DOHH2 (cell line): ENCODE measurements around the gene DSP.

Source experiments
- H3F3A ChIP-seq: fragments of 200-600 bp; sonication (generic), shearing (Covaris generic); 2 replicates; pipeline ENCODE4 v1.6.0; 2016; ENCODE audit warnings: antibody characterized with exemption, mild to moderate bottlenecking; ENCODE audit not compliant: control insufficient read depth, insufficient read depth
- H3K27ac ChIP-seq: fragments of 200-600 bp; sonication (generic); 2 replicates; pipeline ENCODE4 v1.5.1; 2014; ENCODE audit warnings: low read depth, mild to moderate bottlenecking, low read length, moderate library complexity
- H3K27me3 ChIP-seq: fragments of 200-600 bp; sonication (generic); 2 replicates; pipeline ENCODE4 v1.6.1; 2014; ENCODE audit warnings: mild to moderate bottlenecking, low read length, mixed read lengths; ENCODE audit not compliant: control insufficient read depth
- H3K36me3 ChIP-seq: fragments of 200-600 bp; sonication (generic); 2 replicates; pipeline ENCODE4 v1.6.1; 2014; ENCODE audit warnings: mild to moderate bottlenecking, low read length, moderate library complexity, mixed read lengths; ENCODE audit not compliant: control insufficient read depth
- H3K4me1 ChIP-seq: fragments of 200-600 bp; sonication (generic); 2 replicates; pipeline ENCODE4 v1.6.1; 2014; ENCODE audit warnings: mild to moderate bottlenecking, low read length, mixed read lengths; ENCODE audit not compliant: control insufficient read depth
- H3K4me2 ChIP-seq: fragments of 200-600 bp; sonication (generic); 2 replicates; pipeline ENCODE4 v1.6.0; 2014; ENCODE audit warnings: mild to moderate bottlenecking, low read length, moderate library complexity
- H3K4me3 ChIP-seq: fragments of 200-600 bp; sonication (generic); 2 replicates; pipeline ENCODE4 v1.5.1; 2014; ENCODE audit warnings: mild to moderate bottlenecking, low read length, mixed read lengths
- H3K79me2 ChIP-seq: fragments of 200-600 bp; sonication (generic); 2 replicates; pipeline ENCODE4 v1.6.1; 2014; ENCODE audit warnings: mild to moderate bottlenecking, low read length, mixed read lengths; ENCODE audit not compliant: control insufficient read depth
- H3K9me2 ChIP-seq: fragments of 200-600 bp; sonication (generic); replicated peaks from 2 replicates; pipeline ENCODE4 v1.6.1; 2014; ENCODE audit warnings: mild to moderate bottlenecking, low read length, mixed read lengths; ENCODE audit not compliant: control insufficient read depth
- H3K9me3 ChIP-seq: fragments of 200-600 bp; sonication (generic); 2 replicates; pipeline ENCODE4 v1.6.1; 2014; ENCODE audit warnings: antibody characterized with exemption, low read length, mixed read lengths; ENCODE audit not compliant: control insufficient read depth, insufficient read depth
- H4K20me1 ChIP-seq: fragments of 200-600 bp; sonication (generic); 2 replicates; pipeline ENCODE4 v1.6.0; 2014; ENCODE audit warnings: low read depth, mild to moderate bottlenecking, antibody characterized with exemption, low read length, moderate library complexity; ENCODE audit not compliant: control insufficient read depth, insufficient read depth
- CTCF ChIP-seq: fragments of 200-600 bp; sonication (generic); IDR thresholded peaks from one replicate; pipeline ENCODE4 v1.5.1; 2014; ENCODE audit warnings: antibody characterized with exemption, mild to moderate bottlenecking, low read depth, low read length; ENCODE audit not compliant: poor library complexity, severe bottlenecking
- EZH2phosphoT487 ChIP-seq: fragments of 200-600 bp; sonication (generic); IDR thresholded peaks from 2 replicates; pipeline ENCODE4 v1.6.1; 2017; ENCODE audit warnings: borderline replicate concordance, mild to moderate bottlenecking, antibody characterized with exemption, low read length, moderate library complexity, mixed read lengths

DSP gene

GRCh38 chr6:7588506-7588905, 47.0 kb downstream of the DSP start:
- Histone ChIP-seq H3K4me1 (peaks cover 22% of the 10 kb centered on the region), H3K79me2 (peaks cover 43% of the 10 kb centered on the region), H3K9me3 (no peaks in the 10 kb centered on the region), H3K4me2 (no peak overlapping the region), H3K27ac (no peak overlapping the region), H3K4me3 (no peak overlapping the region), H3K36me3 (peaks cover 14% of the 10 kb centered on the region), H3K9me2 (no peaks in the 10 kb centered on the region), H4K20me1 (peaks cover 16% of the 10 kb centered on the region), H3F3A (no peaks in the 10 kb centered on the region), H3K27me3 (no peaks in the 10 kb centered on the region)
- TF ChIP-seq EZH2phosphoT487 (no peak), CTCF (no peak)

GRCh38 chr6:7589221-7589620, 47.8 kb downstream of the DSP start:
- Histone ChIP-seq H3K9me3 (no peaks in the 10 kb centered on the region), H3F3A (no peaks in the 10 kb centered on the region), H3K4me3 (peak overlapping the region; percentile 86), H3K27me3 (no peaks in the 10 kb centered on the region), H3K79me2 (peaks cover 43% of the 10 kb centered on the region), H4K20me1 (peaks cover 16% of the 10 kb centered on the region), H3K9me2 (no peaks in the 10 kb centered on the region), H3K27ac (peak overlapping the region; percentile 43; the same call in 1 of the 2 replicates), H3K36me3 (peaks cover 19% of the 10 kb centered on the region), H3K4me2 (peak overlapping the region; percentile 97), H3K4me1 (peaks cover 22% of the 10 kb centered on the region)
- TF ChIP-seq EZH2phosphoT487 (no peak), CTCF (no peak)

GRCh38 chr6:7589949-7590917, 48.8 kb downstream of the DSP start, which contains the start of gene SNRNP48:
Gene SNRNP48 (plus strand): TSS chr6:7590198. CDS start chr6:7590258, 60 bp downstream.
- Histone ChIP-seq H3K9me3 (no peaks in the 10 kb centered on the region), H3K36me3 (peaks cover 29% of the 10 kb centered on the region), H3K27me3 (no peaks in the 10 kb centered on the region), H3K79me2 (peaks cover 43% of the 10 kb centered on the region), H4K20me1 (peaks cover 16% of the 10 kb centered on the region), H3K4me1 (peaks cover 22% of the 10 kb centered on the region), H3K4me3 (peak within 1 kb of the TSS; percentile 86), H3K27ac (peak within 1 kb of the TSS; percentile 43; the same call in 1 of the 2 replicates), H3F3A (no peaks in the 10 kb centered on the region), H3K9me2 (no peaks in the 10 kb centered on the region), H3K4me2 (peak within 1 kb of the TSS; percentile 97)
- TF ChIP-seq EZH2phosphoT487 (no peak), CTCF (no peak)
